Upper lobe of left lung (tissue), 6 donors: ENCODE data around the gene KRTAP5-2. TPM values are rescaled to one million over a fixed set of nuclear protein-coding genes. Genes with fewer than 3 reads are reported as not detected.

ENCODE experiments used
- ATAC-seq, 2 donors: fragments of 200-7000 bp; cut with Tn5 transposase; one replicate each; pipeline ENCODE4 v1.9.1; 2022; ENCODE audit warnings: mild to moderate bottlenecking in 2 of 2, moderate library complexity in 2 of 2; ENCODE audit not compliant: low FRiP score in 2 of 2
- DNase-seq, 2 donors: peaks; one replicate each; pipeline ENCODE4 v3.0.0-alpha.2; 2019 to 2020
- H3K27ac ChIP-seq, 4 donors: fragments of 200-600 bp; sonication (generic); one replicate each; pipeline ENCODE4 v1.5.1; 2016 to 2019
- H3K27me3 ChIP-seq, 4 donors: fragments of 200-600 bp; sonication (generic); one replicate each; pipeline ENCODE4 v1.5.1; 2017 to 2019
- H3K36me3 ChIP-seq, 4 donors: fragments of 200-600 bp; sonication (generic); one replicate each; pipeline ENCODE4 v1.5.1; 2016 to 2019
- H3K4me1 ChIP-seq, 4 donors: fragments of 200-600 bp; sonication (generic); one replicate each; pipeline ENCODE4 v1.5.1; 2018 to 2019
- H3K4me3 ChIP-seq, 4 donors: fragments of 200-600 bp; sonication (generic); one replicate each; pipeline ENCODE4 v1.5.1; 2017 to 2019; ENCODE audit warnings: mild to moderate bottlenecking in 2 of 4, moderate library complexity in 1 of 4
- H3K9me3 ChIP-seq, 4 donors: fragments of 200-600 bp; sonication (generic); one replicate each; pipeline ENCODE4 v1.5.1; 2018 to 2019
- CTCF ChIP-seq, 6 experiments: fragments of 450-650 bp in 4 of 6; fragments of 200-600 bp in 2 of 6; sonication (generic) in 2 of 6; IDR thresholded peaks; one replicate each; pipeline ENCODE4 v1.5.1; 2016 to 2019; ENCODE audit warnings: antibody characterized with exemption in 6 of 6
- EP300 ChIP-seq, 4 donors: sonication (generic); formaldehyde crosslinking; IDR thresholded peaks; one replicate each; pipeline ENCODE4 v1.5.1; 2017; ENCODE audit warnings: antibody characterized with exemption in 4 of 4, control low read depth in 2 of 4
- POLR2A ChIP-seq, 4 donors: fragments of 450-650 bp; IDR thresholded peaks; one replicate each; pipeline ENCODE4 v1.5.1; 2016 to 2017; ENCODE audit warnings: antibody characterized with exemption in 4 of 4, mild to moderate bottlenecking in 2 of 4
- POLR2AphosphoS5 ChIP-seq, 2 donors: sonication (generic); formaldehyde crosslinking; IDR thresholded peaks; one replicate each; pipeline ENCODE4 v1.5.1; 2017; ENCODE audit warnings: antibody characterized with exemption in 2 of 2
- WGBS, 2 donors: methylation state at CpG; one replicate each; pipeline ENCODE4 v1.1.5; 2017 to 2018; 5-methylcytosine and 5-hydroxymethylcytosine counted together
- total RNA-seq, 6 donors: library from RNA; depleted of rRNA in 4 of 6; stranded (reverse); fragments of >200 nt in 4 of 6; gene quantifications; one replicate each; pipeline versions ENCODE4 v1.1.0 to v1.2.1, GENCODE V29; 2016 to 2021
- donor health status: DM: no; HTN: no; CAD: no; lungs with moderate emphysema.
- donor health status: DM: no; HTN: yes; CAD: no; lungs with severe emphysema.

Gene KRTAP5-2
- total RNA-seq, 6 donors from 2014 or later: not detected

- DNase-seq: no peak
- no peaks in the 10 kb centered on the region for H3K9me3 ChIP-seq
- H3K27ac ChIP-seq: no peak overlapping the region
- H3K27me3 ChIP-seq: peaks cover 0 to 8% (median 0%) of the 10 kb centered on the region in 4 donors
- peaks cover 0 to 12% (median 7%) of the 10 kb centered on the region in 4 donors for H3K4me1 ChIP-seq
- WGBS, 2 donors: 31 to 69% methylated on average over 5 to 11 of the region's 11 CpGs
- H3K36me3 ChIP-seq: no peaks in the 10 kb centered on the region
- no peak overlapping the region for H3K4me3 ChIP-seq
- TF ChIP-seq POLR2AphosphoS5 (IDR thresholded peaks at IDR 0.05) (no peak), POLR2A (IDR thresholded peaks at IDR 0.05) (no peak), CTCF (IDR thresholded peaks at IDR 0.05) (no peak)
- peak in 1 of 2 donors; percentile 51 for ATAC-seq
Measured at GRCh38 chr11:1632053-1632714, 34.1 kb upstream of the KRTAP5-2 start.

- peaks cover 0 to 12% (median 7%) of the 10 kb centered on the region in 4 donors for H3K4me1 ChIP-seq
- H3K4me3 ChIP-seq: no peak overlapping the region
- 77 to 82% methylated on average over 13 of the region's 13 CpGs for WGBS, 2 donors
- H3K27ac ChIP-seq: no peak overlapping the region
- H3K27me3 ChIP-seq: peaks cover 0 to 8% (median 0%) of the 10 kb centered on the region in 4 donors
- TF ChIP-seq POLR2AphosphoS5 (IDR thresholded peaks at IDR 0.05) (no peak), EP300 (IDR thresholded peaks at IDR 0.05) (no peak), CTCF (IDR thresholded peaks at IDR 0.05) (no peak), POLR2A (IDR thresholded peaks at IDR 0.05) (no peak)
- DNase-seq (no peak), ATAC-seq (no peak)
- H3K36me3 ChIP-seq: no peaks in the 10 kb centered on the region
- no peaks in the 10 kb centered on the region for H3K9me3 ChIP-seq
Measured at GRCh38 chr11:1631066-1631568, 33.0 kb upstream of the KRTAP5-2 start.

GRCh38 chr11:1630271-1630670 is 32.2 kb upstream of the KRTAP5-2 start:
- no peak for ATAC-seq
- H3K4me3 ChIP-seq: no peak overlapping the region
- WGBS, 2 donors: 75 to 80% methylated on average over 1 to 2 of the region's 2 CpGs
- H3K36me3 ChIP-seq: no peaks in the 10 kb centered on the region
- H3K27me3 ChIP-seq: peaks cover 0 to 8% (median 0%) of the 10 kb centered on the region in 4 donors
- no peak overlapping the region for H3K27ac ChIP-seq
- TF ChIP-seq EP300 (IDR thresholded peaks at IDR 0.05) (no peak), CTCF (IDR thresholded peaks at IDR 0.05) (no peak), POLR2AphosphoS5 (IDR thresholded peaks at IDR 0.05) (no peak), POLR2A (IDR thresholded peaks at IDR 0.05) (no peak)
- no peaks in the 10 kb centered on the region for H3K9me3 ChIP-seq
- H3K4me1 ChIP-seq: peaks cover 0 to 12% (median 7%) of the 10 kb centered on the region in 4 donors
- no peak for DNase-seq

GRCh38 chr11:1629326-1630185 is 31.5 kb upstream of the KRTAP5-2 start, which contains the start of gene KRTAP5-5:
Gene KRTAP5-5 (plus strand): TSS chr11:1629775. CDS start chr11:1629841, 66 bp downstream.
- DNase-seq: no peak
- no peak within 1 kb of the TSS for H3K27ac ChIP-seq
- H3K4me1 ChIP-seq: peaks cover 0 to 12% (median 7%) of the 10 kb centered on the region in 4 donors
- 50 to 61% methylated on average over 10 to 16 of the region's 26 CpGs for WGBS, 2 donors
- no peak within 1 kb of the TSS for H3K4me3 ChIP-seq
- H3K27me3 ChIP-seq: peaks cover 0 to 8% (median 0%) of the 10 kb centered on the region in 4 donors
- no peaks in the 10 kb centered on the region for H3K36me3 ChIP-seq
- TF ChIP-seq EP300 (IDR thresholded peaks at IDR 0.05): no peak
- TF ChIP-seq CTCF (IDR thresholded peaks at IDR 0.05): no peak
- no peak for TF ChIP-seq POLR2A (IDR thresholded peaks at IDR 0.05)
- TF ChIP-seq POLR2AphosphoS5 (IDR thresholded peaks at IDR 0.05): no peak
- no peaks in the 10 kb centered on the region for H3K9me3 ChIP-seq
- ATAC-seq: no peak
